H1 (cell line): Measurements from ENCODE around the gene JOSD2. TPM values are rescaled to one million over a fixed set of nuclear protein-coding genes. Genes with fewer than 3 reads are reported as not detected.

Experiments
- CTCF ChIA-PET: fragments of 300-600 bp; sonication (Branson Sonifier 250); formaldehyde crosslinking; loops from one replicate; lab custom pipeline; 2021; ENCODE audit not compliant: partially characterized antibody; lab: Charles Lee
- POLR2A ChIA-PET: fragments of 300-600 bp; sonication (Branson Sonifier 250); formaldehyde crosslinking; loops from one replicate; lab custom pipeline; 2021; ENCODE audit warnings: inconsistent platforms; ENCODE audit not compliant: partially characterized antibody; lab: Charles Lee
- DNase-seq, 2 experiments: peaks; one replicate each; pipeline versions ENCODE4 v3.0.0 to v3.0.0-alpha.2; 2010 to 2022; ENCODE audit warnings: low spot score in 2 of 2, low read depth in 1 of 2, mixed read lengths in 1 of 2
- FAIRE-seq: peaks from 2 replicates; lab custom pipeline; 2011; peaks lifted over from hg19 to GRCh38; lab: Jason Lieb, UNC
- H2AFZ ChIP-seq: 2 replicates; pipeline ENCODE4 v1.8.1; 2012; ENCODE audit warnings: low read length, inconsistent platforms
- H2AK5ac ChIP-seq: 2 replicates; pipeline ENCODE4 v1.6.1; 2013; ENCODE audit warnings: low read depth, low read length
- H2BK120ac ChIP-seq: replicated peaks from 2 replicates; pipeline ENCODE3; 2013; ENCODE audit warnings: low read depth, low read length, inconsistent platforms
- H2BK12ac ChIP-seq: 2 replicates; pipeline ENCODE4 v1.6.1; 2013; ENCODE audit warnings: low read depth, low read length
- H2BK15ac ChIP-seq: 2 replicates; pipeline ENCODE4 v1.6.1; 2013; ENCODE audit warnings: low read length
- H2BK20ac ChIP-seq: 2 replicates; pipeline ENCODE4 v1.6.1; 2013; ENCODE audit warnings: low read length
- H2BK5ac ChIP-seq: 2 replicates; pipeline ENCODE4 v1.6.1; 2013; ENCODE audit warnings: low read depth, low read length
- H3K14ac ChIP-seq: 2 replicates; pipeline ENCODE4 v1.6.1; 2013; ENCODE audit warnings: inconsistent platforms; ENCODE audit not compliant: insufficient read length
- H3K18ac ChIP-seq: 2 replicates; pipeline ENCODE4 v1.6.1; 2013; ENCODE audit warnings: low read length; ENCODE audit errors: extremely low read depth
- H3K23ac ChIP-seq: 2 replicates; pipeline ENCODE4 v1.6.1; 2013; ENCODE audit warnings: inconsistent platforms; ENCODE audit not compliant: insufficient read length
- H3K23me2 ChIP-seq: 2 replicates; pipeline ENCODE4 v1.6.1; 2013; ENCODE audit warnings: low read depth, low read length
- H3K27ac ChIP-seq: 2 replicates; pipeline ENCODE4 v1.6.1; 2011; ENCODE audit warnings: low read depth, low read length, inconsistent platforms
- H3K27me3 ChIP-seq, 4 experiments: replicated peaks in 1 of 4; 1 replicate in 1 of 4; 2 replicates in 3 of 4; pipeline versions ENCODE4 v1.6.1 to v1.8.1; 2011 to 2013; ENCODE audit warnings: low read length in 3 of 4, mild to moderate bottlenecking in 3 of 4, inconsistent platforms in 2 of 4, mixed read lengths in 2 of 4, moderate library complexity in 1 of 4; ENCODE audit not compliant: control insufficient read depth in 3 of 4, insufficient read depth in 3 of 4; ENCODE audit errors: extremely low read depth in 1 of 4
- H3K36me3 ChIP-seq, 4 experiments: 2 replicates each; pipeline versions ENCODE4 v1.6.1 to v1.8.1; 2011 to 2013; ENCODE audit warnings: mild to moderate bottlenecking in 4 of 4, low read length in 3 of 4, moderate library complexity in 2 of 4, control low read depth in 1 of 4, inconsistent platforms in 1 of 4; ENCODE audit not compliant: insufficient read depth in 4 of 4, control insufficient read depth in 2 of 4
- H3K4ac ChIP-seq: replicated peaks from 2 replicates; pipeline ENCODE3; 2013; ENCODE audit warnings: low read length, low read depth, mixed read lengths, inconsistent platforms; ENCODE audit not compliant: insufficient read length
- H3K4me1 ChIP-seq, 4 experiments: replicated peaks in 1 of 4; 1 replicate in 1 of 4; 2 replicates in 3 of 4; pipeline versions ENCODE4 v1.6.1 to v1.8.1; 2011 to 2013; ENCODE audit warnings: low read length in 3 of 4, inconsistent platforms in 2 of 4, mixed read lengths in 1 of 4; ENCODE audit not compliant: insufficient read depth in 4 of 4, control insufficient read depth in 3 of 4
- H3K4me2 ChIP-seq, 2 experiments: 2 replicates each; pipeline versions ENCODE4 v1.6.1 to v1.8.1; 2011 to 2013; ENCODE audit warnings: low read depth in 2 of 2, low read length in 2 of 2, control low read depth in 1 of 2, inconsistent platforms in 1 of 2, mild to moderate bottlenecking in 1 of 2; ENCODE audit not compliant: insufficient read depth in 1 of 2
- H3K4me3 ChIP-seq, 4 experiments: fragments of 200-600, 300-600 bp in 1 of 4; sonication (generic), shearing (Covaris generic), sonication (Bioruptor Twin) in 1 of 4; 2 replicates each; pipeline versions ENCODE4 v1.5.1 to v1.8.1; 2011 to 2016; ENCODE audit warnings: low read length in 4 of 4, low read depth in 3 of 4, control low read depth in 2 of 4, inconsistent platforms in 2 of 4, mild to moderate bottlenecking in 2 of 4, mixed read lengths in 1 of 4, moderate library complexity in 1 of 4; ENCODE audit not compliant: insufficient read depth in 2 of 4; ENCODE audit errors: extremely low read depth in 1 of 4
- H3K56ac ChIP-seq: replicated peaks from 2 replicates; pipeline ENCODE3; 2013; ENCODE audit warnings: low read depth, mild to moderate bottlenecking, mixed read lengths, low read length, inconsistent platforms; ENCODE audit not compliant: insufficient read length
- H3K79me1 ChIP-seq: 2 replicates; pipeline ENCODE4 v1.6.1; 2013; ENCODE audit warnings: low read depth, low read length, control low read depth
- H3K79me2 ChIP-seq, 2 experiments: 2 replicates each; pipeline versions ENCODE4 v1.6.1 to v1.8.1; 2012 to 2013; ENCODE audit warnings: low read length in 2 of 2, mild to moderate bottlenecking in 2 of 2, inconsistent platforms in 1 of 2; ENCODE audit not compliant: insufficient read depth in 2 of 2, control insufficient read depth in 1 of 2
- H3K9ac ChIP-seq, 4 experiments: replicated peaks in 1 of 4; 1 replicate in 1 of 4; 2 replicates in 3 of 4; pipeline versions ENCODE4 v1.6.1 to v1.8.1; 2011 to 2013; ENCODE audit warnings: low read depth in 3 of 4, low read length in 3 of 4, control low read depth in 2 of 4, mild to moderate bottlenecking in 2 of 4, moderate library complexity in 2 of 4, inconsistent platforms in 1 of 4; ENCODE audit errors: extremely low read depth in 1 of 4
- H3K9me3 ChIP-seq, 2 experiments: 2 replicates each; pipeline versions ENCODE4 v1.6.1 to v1.8.1; 2012 to 2013; ENCODE audit warnings: mild to moderate bottlenecking in 2 of 2, moderate library complexity in 2 of 2, control low read depth in 1 of 2, inconsistent platforms in 1 of 2, low read depth in 1 of 2, low read length in 1 of 2, mixed read lengths in 1 of 2; ENCODE audit not compliant: insufficient read depth in 2 of 2
- H4K20me1 ChIP-seq, 2 experiments: replicated peaks in 1 of 2; 2 replicates each; pipeline versions ENCODE3 to v1.8.1; 2011 to 2013; ENCODE audit warnings: inconsistent platforms in 2 of 2, low read length in 2 of 2, mild to moderate bottlenecking in 1 of 2; ENCODE audit not compliant: insufficient read depth in 2 of 2, control insufficient read depth in 1 of 2
- H4K5ac ChIP-seq: 2 replicates; pipeline ENCODE4 v1.6.1; 2013; ENCODE audit warnings: low read length, low read depth, mixed read lengths, inconsistent platforms; ENCODE audit not compliant: insufficient read length
- H4K8ac ChIP-seq: 2 replicates; pipeline ENCODE4 v1.8.0; 2013; ENCODE audit warnings: mild to moderate bottlenecking, moderate library complexity, low read length, inconsistent platforms; ENCODE audit not compliant: insufficient read depth; ENCODE audit errors: extremely low read depth
- H4K91ac ChIP-seq: replicated peaks from 2 replicates; pipeline ENCODE3; 2013; ENCODE audit warnings: low read length, mixed read lengths, inconsistent platforms; ENCODE audit not compliant: insufficient read length
- BACH1 ChIP-seq: IDR thresholded peaks from 2 replicates; pipeline ENCODE4 v1.6.1; 2012; ENCODE audit warnings: low read length, improper control_type of control experiment
- BRCA1 ChIP-seq: IDR thresholded peaks from 2 replicates; pipeline ENCODE4 v1.6.1; 2012; ENCODE audit warnings: low read depth, low read length, improper control_type of control experiment
- CBX5 ChIP-seq: fragments of 300-800, 300-1000 bp; sonication (generic); IDR thresholded peaks from 2 replicates; pipeline ENCODE4 v1.7.1; 2016; ENCODE audit warnings: antibody characterized with exemption, low read length, low read depth
- CTBP2 ChIP-seq: IDR thresholded peaks from 2 replicates; pipeline ENCODE4 v1.7.0; 2011; ENCODE audit warnings: borderline replicate concordance, mild to moderate bottlenecking, moderate library complexity, mixed read lengths, low read length; ENCODE audit not compliant: insufficient read depth, insufficient read length
- E2F6 ChIP-seq: IDR thresholded peaks from 2 replicates; pipeline ENCODE4 v1.6.1; 2012; ENCODE audit warnings: inconsistent platforms
- HDAC6 ChIP-seq: IDR thresholded peaks from one replicate; pipeline ENCODE4 v1.7.1; 2012; ENCODE audit warnings: low read depth, mild to moderate bottlenecking, inconsistent platforms, low read length, moderate library complexity
- JUN ChIP-seq: IDR thresholded peaks from 2 replicates; pipeline ENCODE4 v1.6.1; 2011; ENCODE audit warnings: low read depth, mild to moderate bottlenecking, improper control_type of control experiment, low read length
- RBBP5 ChIP-seq: IDR thresholded peaks from 2 replicates; pipeline ENCODE4 v1.7.1; 2012; ENCODE audit warnings: low read depth, mild to moderate bottlenecking, inconsistent platforms, low read length, moderate library complexity, borderline replicate concordance
- SAP30 ChIP-seq: fragments of 300-600 bp; sonication (generic); IDR thresholded peaks from 2 replicates; pipeline ENCODE4 v1.7.1; 2012; ENCODE audit warnings: low read length, moderate library complexity, mild to moderate bottlenecking, inconsistent platforms; ENCODE audit not compliant: insufficient read depth, insufficient replicate concordance
- SIN3A ChIP-seq, 2 experiments: IDR thresholded peaks in 1 of 2; conservative IDR thresholded peaks in 1 of 2; 2 replicates each; pipeline ENCODE4 v1.6.1; 2011 to 2012; ENCODE audit warnings: low read length in 2 of 2, improper control_type of control experiment in 1 of 2, low read depth in 1 of 2, mild to moderate bottlenecking in 1 of 2
- SIRT6 ChIP-seq: IDR thresholded peaks from one replicate; pipeline ENCODE4 v1.7.1; 2012; ENCODE audit warnings: low read length, inconsistent platforms
- SRF ChIP-seq: IDR thresholded peaks from 2 replicates; pipeline ENCODE4 v1.6.1; 2011; ENCODE audit warnings: mild to moderate bottlenecking, low read depth, low read length, moderate library complexity
- WGBS, 2 experiments: shearing (Covaris generic) in 1 of 2; methylation state at CpG; one replicate each; pipeline versions ENCODE4 v1.1.6 to v1.1.7; 2013 to 2015; ENCODE audit warnings: low lambda C conversion rate in 2 of 2, mixed read lengths in 2 of 2, inconsistent platforms in 1 of 2, low coverage in 1 of 2, missing lambda C conversion rate in 1 of 2; ENCODE audit not compliant: insufficient replicate concordance in 2 of 2, insufficient coverage in 1 of 2, insufficient read length in 1 of 2; ENCODE audit errors: extremely low coverage in 1 of 2, missing lambda C conversion rate in 1 of 2; 5-methylcytosine and 5-hydroxymethylcytosine counted together
- polyA plus RNA-seq, 7 experiments: library from polyadenylated mRNA; depleted of rRNA in 3 of 7; stranded (reverse) in 5 of 7; unstranded in 2 of 7; fragments of >200 nt in 5 of 7; fragments of 200-250 nt in 2 of 7; gene quantifications; 1 replicate in 5 of 7; 2 replicates in 1 of 7; 4 replicates in 1 of 7; pipeline versions ENCODE4 v1.2.1 to v1.2.3, GENCODE V29; 2011 to 2013; ENCODE audit warnings: missing spikeins in 2 of 7, mixed read lengths in 2 of 7
- total RNA-seq: library from RNA; stranded (reverse); fragmentation: NEBNext Ultra II Directional; extraction: Animal tissue kit (Norgen Biotek cat#: 25700); gene quantifications from 2 replicates; pipeline ENCODE4 v1.2.1, GENCODE V29; 2021

The JOSD2 gene
- total and polyA plus RNA-seq, 2 of the 8 experiments (the other 6 are each of a cell fraction or from before 2014, with no cell fraction given): 1.9 to 6.6 TPM

GRCh38 chr19:50492303-50493052 lies 18.5 kb downstream of the JOSD2 start:
- Histone ChIP-seq H2BK20ac (no peak overlapping the region), H2AK5ac (no peak overlapping the region), H3K27ac (no peak overlapping the region), H4K91ac (no peak overlapping the region), H2BK12ac (0 out of 2 replicates have a peak overlapping the region, but pooled peaks have one; percentile 68), H4K5ac (no peak overlapping the region), H3K56ac (no peak overlapping the region), H2BK15ac (peak overlapping the region; percentile 99; the same call in 1 of the 2 replicates), H3K9ac (no peak overlapping the region; a peak in 1 of 7 replicates), H3K14ac (no peak overlapping the region), H3K4me2 (peak overlapping the region; percentile 36 to 63), H3K9me3 (no peaks in the 10 kb centered on the region), H3K4me1 (peaks cover 0 to 17% (median 9%) of the 10 kb centered on the region in 4 experiments; a peak in 5 of 7 replicates), H3K36me3 (no peaks in the 10 kb centered on the region), H2BK5ac (no peak overlapping the region), H3K27me3 (peaks cover 10 to 65% (median 59%) of the 10 kb centered on the region in 4 experiments), H2BK120ac (no peak overlapping the region), H3K4ac (no peak overlapping the region), H3K18ac (peak overlapping the region; percentile 90), H2AFZ (no peak overlapping the region), H3K4me3 (no peak overlapping the region), H3K23ac (no peak overlapping the region), H3K79me1 (no peaks in the 10 kb centered on the region), H3K23me2 (peaks cover 3% of the 10 kb centered on the region; the same call in 1 of the 2 replicates), H3K79me2 (no peaks in the 10 kb centered on the region), H4K8ac (no peak overlapping the region), H4K20me1 (no peaks in the 10 kb centered on the region)
- DNase-seq: no peak
- FAIRE-seq: no peak
- ChIA-PET POLR2A (no interaction called here), CTCF (no interaction called here)
- WGBS, 2 experiments: 29% methylated on average over 8 of the region's 12 CpGs; no CpG with 5 or more reads in 1 of the 2 experiments
- TF ChIP-seq E2F6 (no peak), BRCA1 (no peak), HDAC6 (no peak), SRF (no peak), BACH1 (no peak), RBBP5 (no peak), CBX5 (no peak), SAP30 (no peak), JUN (no peak), SIRT6 (no peak), CTBP2 (no peak), SIN3A (conservative IDR thresholded peaks at IDR 0.05 in 1 of 2, IDR thresholded peaks at IDR 0.05 in 1 of 2; ENCODE audit: low read depth in 1 of 2, low read length in 2 of 2) (no peak)
